ENCODE measurements around the gene FAM13A. TPM values are rescaled to one million over a fixed set of nuclear protein-coding genes. Genes with fewer than 3 reads are reported as not detected.

The FAM13A gene
- total and polyA plus RNA-seq, 2 donors (not counting 3 experiments of a cell fraction or from before 2014, with no cell fraction given): 3.3 to 10.5 TPM

- Histone ChIP-seq H3K79me2 (ENCODE audit: control insufficient read depth, insufficient read depth, low read length) (no peaks in the 10 kb centered on the region), H3K27me3 (ENCODE audit: control insufficient read depth in 2 of 2, insufficient read depth in 2 of 2, low read length in 2 of 2) (no peaks in the 10 kb centered on the region), H4K20me1 (replicated peaks; ENCODE audit: control insufficient read depth, extremely low read depth, insufficient read depth, low read length) (no peaks in the 10 kb centered on the region), H3K27ac (ENCODE audit: insufficient read depth, low read depth, low read length) (no peak overlapping the region), H3K4me2 (ENCODE audit: insufficient read depth, low read length) (no peak overlapping the region), H3K9ac (replicated peaks; ENCODE audit: extremely low read depth, insufficient read depth, low read length) (no peak overlapping the region), H3K4me1 (ENCODE audit: control insufficient read depth, extremely low read depth, insufficient read depth, low read length) (no peaks in the 10 kb centered on the region), H3K9me1 (replicated peaks; ENCODE audit: control insufficient read depth, extremely low read depth, insufficient read depth, low read length) (no peaks in the 10 kb centered on the region), H2AFZ (ENCODE audit: low read depth, low read length) (no peak overlapping the region), H3K36me3 (ENCODE audit: control insufficient read depth in 2 of 2, extremely low read depth in 1 of 2, insufficient read depth in 2 of 2, low read length in 2 of 2) (no peaks in the 10 kb centered on the region), H3K9me3 (replicated peaks; ENCODE audit: control insufficient read depth, insufficient read depth, low read length) (no peaks in the 10 kb centered on the region), H3K4me3 (replicated peaks in 1 of 3; ENCODE audit: insufficient read depth in 1 of 3, low read depth in 1 of 3, low read length in 3 of 3) (no peak overlapping the region)
- CTCF ChIA-PET: interaction anchor here (0.6 to 9.0 kb wide), 47 partner anchors 9 to 499 kb away, joined by 3 to 357 read pairs (median 5); partner anchors contain the start of gene PYURF
- no TSS peak for BruUV-seq (replicated peaks)
- FAIRE-seq: peak; percentile 92
- POLR2A ChIA-PET: no interaction called here
- dilution Hi-C loops (cut with MboI; ENCODE audit: extremely low pct_ligation_motif_present, low sequenced_read_pairs): loop anchor here (25.0 kb wide), 1 partner anchor 212 kb away; no protein-coding TSS in a partner anchor
- intact Hi-C loops (cut with micrococcal nuclease): loop anchor here (1.0 to 5.0 kb wide), 6 partner anchors 87 to 495 kb away; partner anchors contain the start of gene TIGD2
- TF ChIP-seq FOS (IDR thresholded peaks at IDR 0.05; ENCODE audit: borderline replicate concordance, insufficient read depth, low read length) (no peak), POLR2AphosphoS5 (IDR thresholded peaks at IDR 0.05; ENCODE audit: insufficient read depth, low read depth, low read length) (no peak), CTCF (IDR thresholded peaks at IDR 0.05; ENCODE audit: extremely low read depth in 1 of 2, insufficient read depth in 1 of 2, low read depth in 1 of 2, low read length in 2 of 2) (peak; percentile 48 to 58), MYC (IDR thresholded peaks at IDR 0.05; ENCODE audit: low read depth, low read length) (no peak)
- peak; percentile 78 for DNase-seq (ENCODE audit: low read depth, low spot score)
Measured at GRCh38 chr4:89024051-89024675, 32.8 kb downstream of the FAM13A start.
